BLaER1 treated with 17β-estradiol and CSF1 and Interleukin-3, amounts not matched to agents 10 nM and 100 nM (cell line): ENCODE measurements around the gene THRAP3.
"Not testable (repeated sequence)": the region's sequence is repeated elsewhere in the genome, so short reads cannot be mapped to it uniquely, and the experiment has no call there.

Experiments
- H3K27ac ChIP-seq, 11 experiments: shearing (Covaris generic); formaldehyde crosslinking; 2 replicates each; pipeline ENCODE4 v1.8.1; 2022
- H3K27me3 ChIP-seq, 11 experiments: shearing (Covaris generic); formaldehyde crosslinking; 2 replicates each; pipeline ENCODE4 v1.8.1; 2022
- H3K36me3 ChIP-seq, 11 experiments: shearing (Covaris generic); formaldehyde crosslinking; 2 replicates each; pipeline ENCODE4 v1.8.1; 2022
- H3K4me1 ChIP-seq, 10 experiments: shearing (Covaris generic); formaldehyde crosslinking; 2 replicates each; pipeline ENCODE4 v1.8.1; 2022
- H3K4me2 ChIP-seq, 11 experiments: shearing (Covaris generic); formaldehyde crosslinking; 2 replicates each; pipeline ENCODE4 v1.8.1; 2022
- H3K4me3 ChIP-seq, 10 experiments: shearing (Covaris generic); formaldehyde crosslinking; 2 replicates each; pipeline ENCODE4 v1.8.1; 2022
- H3K9ac ChIP-seq, 11 experiments: shearing (Covaris generic); formaldehyde crosslinking; 2 replicates each; pipeline ENCODE4 v1.8.1; 2022
- H3K9me3 ChIP-seq, 11 experiments: shearing (Covaris generic); formaldehyde crosslinking; replicated peaks in 1 of 11; 2 replicates each; pipeline ENCODE4 v1.8.1; 2022
- H4K20me1 ChIP-seq, 11 experiments: shearing (Covaris generic); formaldehyde crosslinking; 2 replicates each; pipeline ENCODE4 v1.8.1; 2022
- Cebpa-rat ChIP-seq, 11 experiments: shearing (Covaris generic); IDR thresholded peaks; 2 replicates each; pipeline ENCODE4 v1.8.1; 2022

THRAP3 gene

DNA sequence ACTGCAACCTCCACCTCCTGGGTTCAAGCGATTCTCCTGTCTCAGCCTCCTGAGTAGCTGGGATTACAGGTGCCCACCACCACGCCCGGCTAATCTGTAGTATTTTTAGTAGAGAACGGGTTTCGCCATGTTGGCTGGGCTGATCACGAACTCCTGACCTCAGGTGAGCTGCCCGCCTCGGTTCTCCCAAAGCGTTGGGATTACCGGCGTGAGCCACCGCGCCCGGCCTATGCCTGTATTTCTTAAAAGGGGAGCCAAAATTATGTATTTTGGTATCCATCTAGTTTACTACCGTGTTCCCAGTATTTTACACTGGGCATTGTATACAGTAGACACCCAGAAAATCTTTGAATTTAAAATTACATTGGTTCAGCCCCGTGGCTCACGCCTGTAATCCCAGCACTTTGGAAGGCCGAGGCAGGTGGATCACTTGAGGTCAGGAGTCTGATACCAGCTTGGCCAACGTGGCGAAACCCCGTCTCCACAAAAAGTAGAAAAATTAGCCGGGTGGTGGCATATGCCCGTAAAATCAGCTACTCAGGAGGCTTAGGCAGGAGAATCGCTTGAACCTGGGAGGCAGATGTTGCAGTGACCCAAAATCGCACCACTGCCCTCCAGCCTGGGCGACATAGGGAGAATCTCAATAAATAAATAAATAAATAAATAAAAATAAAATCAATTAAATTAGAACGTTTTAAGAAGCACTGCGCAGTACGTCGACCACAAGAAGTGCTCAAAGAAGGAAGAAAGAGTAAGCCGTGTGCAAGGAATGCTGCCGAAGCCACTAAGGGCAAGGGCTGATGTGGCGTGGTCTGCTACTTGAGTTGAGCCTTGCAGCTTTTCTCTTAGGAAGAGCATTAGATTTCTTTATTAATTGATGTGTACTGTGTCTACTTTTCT lies 1.5 kb upstream of the THRAP3 start:
- no peak for TF ChIP-seq Cebpa-rat (IDR thresholded peaks at IDR 0.05)
- Histone ChIP-seq H3K4me3 (peak overlapping the region; percentile 69 to 88 (median 76)), H3K9me3 (no peaks in the 10 kb centered on the region), H3K4me1 (peaks cover 26 to 46% (median 32%) of the 10 kb centered on the region in 10 experiments), H3K36me3 (peaks cover 16 to 25% (median 18%) of the 10 kb centered on the region in 11 experiments), H3K9ac (peak overlapping the region; percentile 81 to 97 (median 92)), H3K4me2 (peak overlapping the region; percentile 73 to 93 (median 87)), H3K27ac (peak overlapping the region; percentile 78 to 98 (median 95); a peak in 21 of 22 replicates), H4K20me1 (peaks cover 29 to 33% (median 31%) of the 10 kb centered on the region in 11 experiments), H3K27me3 (no peaks in the 10 kb centered on the region)

DNA sequence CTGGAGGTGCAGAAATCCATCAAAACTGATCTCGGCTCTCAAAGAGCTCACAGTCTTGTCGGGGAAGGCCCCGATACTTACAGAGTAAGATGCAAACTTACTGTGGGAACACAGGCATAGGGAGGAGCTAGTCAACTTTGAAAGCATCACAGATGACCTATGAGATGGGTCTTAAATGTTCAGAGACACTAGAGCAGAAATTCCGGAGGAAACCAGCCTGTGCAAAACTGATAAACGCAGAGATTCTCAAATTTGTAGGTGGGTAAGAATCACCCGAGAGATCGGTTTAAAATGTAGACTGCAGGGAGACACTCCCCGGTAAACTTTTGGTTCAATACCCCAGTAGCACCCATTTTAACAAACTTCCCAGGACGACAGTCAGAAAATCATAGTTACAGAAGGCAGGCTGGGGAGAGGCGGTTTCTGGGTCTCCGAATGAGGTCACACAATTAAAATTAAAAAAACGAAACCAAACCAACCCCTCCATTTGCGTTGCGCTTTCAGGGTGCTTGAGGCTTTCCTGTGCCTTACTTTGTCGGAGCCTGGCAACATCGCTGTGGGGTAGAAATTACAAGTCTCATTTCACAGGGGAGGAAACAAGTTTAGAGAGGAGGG lies 755 bp upstream of the THRAP3 start:
- Histone ChIP-seq H3K9ac (peak overlapping the region; percentile 81 to 97 (median 92)), H3K9me3 (no peaks in the 10 kb centered on the region), H3K27ac (peak overlapping the region; percentile 78 to 98 (median 95)), H3K27me3 (no peaks in the 10 kb centered on the region), H3K4me3 (peak overlapping the region; percentile 69 to 88 (median 76)), H3K4me2 (peak overlapping the region; percentile 73 to 93 (median 87)), H3K36me3 (peaks cover 23 to 33% (median 25%) of the 10 kb centered on the region in 11 experiments), H4K20me1 (peaks cover 37 to 41% (median 38%) of the 10 kb centered on the region in 11 experiments), H3K4me1 (peaks cover 29 to 47% (median 31%) of the 10 kb centered on the region in 10 experiments)
- no peak for TF ChIP-seq Cebpa-rat (IDR thresholded peaks at IDR 0.05)

DNA sequence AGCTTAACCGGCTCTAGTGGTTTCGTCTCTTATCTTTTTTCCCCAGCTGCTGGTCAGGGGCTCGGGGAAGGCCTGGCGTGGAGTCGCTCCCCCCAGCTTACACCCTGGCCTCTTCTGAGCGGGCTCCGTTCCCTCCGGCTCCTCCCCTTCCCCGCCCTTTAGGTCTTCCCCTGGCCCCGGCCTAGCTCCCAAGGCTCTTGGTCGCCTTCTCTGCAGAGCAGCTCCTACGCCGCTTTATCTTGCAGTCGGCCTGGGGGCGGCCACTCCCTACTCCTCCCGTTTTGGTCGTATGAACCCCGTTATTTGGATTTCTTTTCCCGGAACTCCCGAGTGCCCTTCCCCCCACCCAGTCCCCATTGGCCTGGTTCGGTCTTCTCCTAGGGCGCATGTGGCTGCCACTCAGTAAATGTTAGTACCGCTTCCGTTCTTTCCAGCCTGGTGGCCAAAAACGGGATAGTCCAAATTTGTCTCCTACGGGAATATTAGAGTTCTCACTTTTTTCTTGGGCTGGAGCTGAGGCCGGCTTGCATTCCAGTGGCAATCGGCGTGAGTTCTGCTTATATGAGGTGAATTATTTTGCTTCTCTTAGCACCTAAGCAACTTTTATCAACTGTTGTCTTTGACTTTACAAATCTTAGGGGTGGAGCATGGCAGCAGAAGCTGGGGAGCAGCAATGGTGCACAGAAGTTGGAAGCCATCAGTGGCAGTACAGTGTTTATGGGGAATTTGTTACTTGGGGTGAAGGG lies 467 bp downstream of the THRAP3 start:
- TF ChIP-seq Cebpa-rat (IDR thresholded peaks at IDR 0.05), result no peak
- Histone ChIP-seq H3K4me3 (peak overlapping the region; percentile 69 to 88 (median 78)), H3K4me2 (peak overlapping the region; percentile 82 to 96 (median 92)), H3K4me1 (peaks cover 29 to 44% (median 32%) of the 10 kb centered on the region in 10 experiments), H3K9me3 (no peaks in the 10 kb centered on the region), H3K27ac (peak overlapping the region; percentile 93 to 98 (median 95)), H3K9ac (peak overlapping the region; percentile 91 to 97 (median 93)), H3K36me3 (peaks cover 36 to 45% (median 38%) of the 10 kb centered on the region in 11 experiments), H4K20me1 (peaks cover 49 to 52% (median 50%) of the 10 kb centered on the region in 11 experiments), H3K27me3 (no peaks in the 10 kb centered on the region)

DNA sequence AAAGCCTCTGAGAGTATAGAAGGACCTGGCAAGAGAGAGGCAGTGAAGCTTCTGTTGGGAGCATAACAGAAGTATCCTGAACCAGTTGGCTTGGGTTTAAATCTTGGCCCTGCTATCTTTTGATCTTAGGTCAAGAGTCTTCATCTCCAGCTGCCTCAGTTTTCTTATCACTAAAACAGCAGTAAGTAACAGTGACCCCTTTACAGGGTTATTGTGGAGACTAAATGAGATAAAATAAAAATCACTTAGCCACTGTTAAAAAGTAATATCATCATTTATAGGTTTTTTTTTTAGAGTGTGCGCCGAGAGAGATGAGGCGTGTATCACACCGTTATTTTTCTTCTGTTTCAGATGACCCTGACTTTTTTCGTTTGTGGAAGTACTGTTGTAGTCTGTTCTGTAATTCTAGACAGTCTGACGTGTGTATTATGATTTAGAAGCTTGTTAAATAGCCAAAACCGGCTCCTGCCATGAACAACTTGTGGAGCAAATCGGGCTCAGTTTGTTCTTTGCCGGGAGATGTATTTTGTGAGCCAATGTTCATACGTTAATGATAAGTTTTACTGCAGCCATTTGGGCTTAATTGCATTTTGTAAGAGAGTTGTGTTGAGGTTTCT lies 1.1 kb downstream of the THRAP3 start:
- no peaks in the 10 kb centered on the region for H3K27me3 ChIP-seq
- TF ChIP-seq Cebpa-rat (IDR thresholded peaks at IDR 0.05), result no peak
- H3K9ac ChIP-seq, result peak overlapping the region; percentile 91 to 97 (median 93)
- H3K27ac ChIP-seq, result peak overlapping the region; percentile 93 to 98 (median 95)
- peaks cover 42 to 52% (median 45%) of the 10 kb centered on the region in 11 experiments for H3K36me3 ChIP-seq
- peak overlapping the region; percentile 69 to 88 (median 78) for H3K4me3 ChIP-seq
- H3K4me1 ChIP-seq, result peaks cover 31 to 50% (median 38%) of the 10 kb centered on the region in 10 experiments
- peak overlapping the region; percentile 82 to 96 (median 92) for H3K4me2 ChIP-seq
- peaks cover 56 to 59% (median 57%) of the 10 kb centered on the region in 11 experiments for H4K20me1 ChIP-seq
- no peaks in the 10 kb centered on the region for H3K9me3 ChIP-seq

DNA sequence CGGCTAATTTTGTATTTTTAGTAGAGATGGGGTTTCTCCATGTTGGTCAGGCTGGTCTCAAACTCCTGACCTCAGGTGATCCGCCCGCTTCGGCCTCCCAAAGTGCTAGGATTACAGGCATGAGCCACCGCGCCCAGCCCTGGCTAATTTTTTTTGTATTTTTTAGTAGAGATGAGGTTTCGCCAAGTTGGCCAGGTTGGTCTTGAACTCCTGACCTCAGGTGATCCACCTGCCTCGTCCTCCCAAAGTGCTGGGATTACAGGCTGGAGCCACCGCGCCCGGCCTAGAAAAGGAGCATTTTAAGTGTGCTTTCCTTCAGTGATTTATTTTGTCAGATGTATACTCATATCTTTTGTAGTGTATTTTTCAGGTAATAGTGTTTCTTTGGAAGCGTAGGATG lies 6.0 kb downstream of the THRAP3 start:
- H3K4me2 ChIP-seq, result peak overlapping the region in 9 of 11 experiments; percentile 15 to 68 (median 47); a peak in 12 of 22 replicates
- peaks cover 45 to 75% (median 70%) of the 10 kb centered on the region in 10 experiments for H3K4me1 ChIP-seq
- H3K9ac ChIP-seq, result peak overlapping the region in 2 of 11 experiments; percentile 39 to 43; a peak in 2 of 22 replicates
- H4K20me1 ChIP-seq, result peaks cover 99 to 100% (median 100%) of the 10 kb centered on the region in 11 experiments
- H3K9me3 ChIP-seq, H3K27ac ChIP-seq, H3K4me3 ChIP-seq, H3K27me3 ChIP-seq: not testable (repeated sequence)
- H3K36me3 ChIP-seq, result peaks cover 83 to 100% (median 91%) of the 10 kb centered on the region in 11 experiments

DNA sequence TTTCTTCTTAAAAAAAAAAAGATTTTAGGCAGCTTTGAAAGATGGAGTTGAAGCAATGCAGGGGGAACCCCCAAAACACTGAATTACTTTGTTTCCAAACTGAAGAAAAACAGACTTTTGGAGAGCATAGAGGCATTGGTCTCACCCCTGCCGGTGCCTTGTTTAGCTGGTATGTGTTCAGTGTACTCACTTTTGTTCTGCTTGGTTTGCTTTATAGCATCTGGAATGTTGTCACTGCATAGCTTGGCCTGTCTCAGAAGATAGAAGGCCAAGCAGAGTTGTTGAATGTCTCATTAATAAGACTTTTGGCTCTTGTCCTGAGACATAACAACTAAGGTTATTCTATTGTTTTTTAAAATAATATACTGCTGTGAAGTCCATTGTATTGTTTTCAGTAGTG lies 6.9 kb downstream of the THRAP3 start:
- H4K20me1 ChIP-seq, result peaks cover 99 to 100% (median 100%) of the 10 kb centered on the region in 11 experiments
- peak overlapping the region; percentile 15 to 68 (median 47); a peak in 19 of 22 replicates for H3K4me2 ChIP-seq
- H3K9me3 ChIP-seq, result no peaks in the 10 kb centered on the region
- no peak for TF ChIP-seq Cebpa-rat (IDR thresholded peaks at IDR 0.05)
- peak overlapping the region in 4 of 11 experiments; percentile 6 to 58 (median 22); a peak in 4 of 22 replicates for H3K27ac ChIP-seq
- H3K4me3 ChIP-seq, result no peak overlapping the region
- peaks cover 88 to 100% (median 96%) of the 10 kb centered on the region in 11 experiments for H3K36me3 ChIP-seq
- H3K9ac ChIP-seq, result peak overlapping the region in 5 of 11 experiments; percentile 6 to 43 (median 29); a peak in 4 of 22 replicates
- H3K27me3 ChIP-seq, result no peaks in the 10 kb centered on the region
- H3K4me1 ChIP-seq, result peaks cover 37 to 76% (median 62%) of the 10 kb centered on the region in 10 experiments

DNA sequence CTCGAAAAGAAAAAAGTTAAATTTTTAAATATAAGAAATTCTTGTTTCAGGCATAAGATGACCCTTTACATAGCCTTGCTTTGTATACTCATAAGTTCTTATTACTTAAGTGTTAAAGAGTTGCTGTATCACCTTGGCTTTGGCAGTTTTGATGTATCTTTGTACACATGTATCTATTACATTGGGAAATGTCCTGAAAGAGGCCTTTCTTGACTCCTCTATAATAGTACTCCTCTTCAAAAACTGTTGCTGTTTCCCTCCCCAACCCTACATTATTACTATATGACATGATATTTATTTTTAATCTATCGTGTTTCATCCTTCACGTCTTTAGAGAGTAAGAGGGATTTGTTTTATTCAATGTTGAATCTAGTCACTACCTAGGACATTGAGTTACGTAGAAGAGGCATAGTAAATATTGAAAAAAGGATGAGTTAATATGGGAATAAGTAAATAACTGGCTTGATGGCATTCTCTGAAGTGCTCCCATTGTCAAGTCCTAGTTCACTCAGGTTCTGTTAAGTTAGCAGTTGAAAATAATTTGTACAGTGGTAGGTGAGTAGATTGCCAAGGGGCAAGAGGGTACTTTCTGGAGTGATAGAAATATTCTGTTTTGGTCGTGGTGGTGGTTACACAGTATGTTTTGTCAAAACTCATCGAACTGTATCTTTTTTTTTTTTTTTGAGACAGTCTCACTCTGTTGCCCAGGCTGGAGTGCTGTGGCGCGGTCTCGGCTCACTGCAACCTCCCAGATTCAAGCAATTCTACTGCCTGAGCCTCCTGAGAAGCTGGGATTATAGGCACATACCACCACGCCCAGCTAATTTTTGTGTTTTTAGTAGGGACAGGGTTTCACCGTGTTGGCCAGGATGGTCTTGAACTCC lies 8.2 kb downstream of the THRAP3 start:
- Histone ChIP-seq H4K20me1 (peaks cover 99 to 100% (median 100%) of the 10 kb centered on the region in 11 experiments), H3K4me3 (no peak overlapping the region), H3K4me2 (peak overlapping the region; percentile 26 to 68 (median 55); a peak in 19 of 22 replicates), H3K36me3 (peaks cover 77 to 100% (median 96%) of the 10 kb centered on the region in 11 experiments), H3K9ac (peak overlapping the region in 7 of 11 experiments; percentile 17 to 52 (median 44); a peak in 11 of 22 replicates), H3K27ac (peak overlapping the region in 8 of 11 experiments; percentile 6 to 61 (median 55); a peak in 13 of 22 replicates), H3K4me1 (peaks cover 29 to 68% (median 51%) of the 10 kb centered on the region in 10 experiments), H3K27me3 (no peaks in the 10 kb centered on the region), H3K9me3 (no peaks in the 10 kb centered on the region)
- no peak for TF ChIP-seq Cebpa-rat (IDR thresholded peaks at IDR 0.05)
